HCT116 (cell line): Measurements from ENCODE around the gene UBE2V1. TPM values are rescaled to one million over a fixed set of nuclear protein-coding genes. Genes with fewer than 3 reads are reported as not detected.

Experiments used
- ATAC-seq: fragments of 200-7000 bp; cut with Tn5 transposase; 2 replicates; pipeline ENCODE4 v1.9.1; 2020; ENCODE audit warnings: mild to moderate bottlenecking, moderate library complexity
- BruUV-seq: library from RNA; stranded (reverse); fragments of 400-500 nt; replicated peaks from 2 replicates; lab custom pipeline; 2021; lab: Mats Ljungman, UMichigan
- CTCF ChIA-PET: fragments of 300-600 bp; sonication (Branson Sonifier 250); formaldehyde crosslinking; loops from one replicate; lab custom pipeline; 2021; ENCODE audit warnings: antibody characterized with exemption; lab: Charles Lee
- POLR2A ChIA-PET: fragments of 300-600, 350-600 bp; sonication (Branson Sonifier 250); formaldehyde crosslinking; loops from one replicate; lab custom pipeline; 2021; ENCODE audit warnings: antibody characterized with exemption; lab: Charles Lee
- RAD21 ChIA-PET, 2 experiments: fragments of 300-600 bp; sonication (Branson Sonifier 250); formaldehyde crosslinking; loops; one replicate each; lab custom pipeline; 2023; ENCODE audit warnings: low total read pairs in 2 of 2; ENCODE audit not compliant: uncharacterized antibody in 2 of 2, unreplicated experiment in 2 of 2, low non-redundant PET in 1 of 2; lab: Charles Lee
- DNase-seq: peaks from one replicate; pipeline ENCODE4 v3.0.0-alpha.2; 2010; ENCODE audit warnings: low read depth, low spot score
- H2AFZ ChIP-seq: fragments of 200-600 bp; shearing (Covaris generic), sonication (generic); 2 replicates; pipeline ENCODE4 v1.6.1; 2017; ENCODE audit warnings: low read depth, mixed run types, mixed read lengths, antibody characterized with exemption, low read length; ENCODE audit not compliant: poor library complexity, severe bottlenecking
- H3K27ac ChIP-seq: 2 replicates; pipeline ENCODE4 v1.5.1; 2012; ENCODE audit warnings: low read depth, low read length
- H3K27me3 ChIP-seq: fragments of 200-600 bp; sonication (generic); 2 replicates; pipeline ENCODE4 v1.6.1; 2016; ENCODE audit warnings: mixed run types, low read length, mixed read lengths; ENCODE audit not compliant: insufficient read depth
- H3K36me3 ChIP-seq, 2 experiments: fragments of 200-500 bp in 1 of 2; fragments of 200-600 bp in 1 of 2; sonication (Bioruptor generic) in 1 of 2; sonication (generic) in 1 of 2; 2 replicates each; pipeline versions ENCODE4 v1.5.1 to v1.6.1; 2014 to 2016; ENCODE audit warnings: low read length in 2 of 2, inconsistent platforms in 1 of 2, mixed read lengths in 1 of 2, mixed run types in 1 of 2; ENCODE audit not compliant: insufficient read depth in 2 of 2, control insufficient read depth in 1 of 2
- H3K4me1 ChIP-seq, 2 experiments: fragments of 200-600 bp in 1 of 2; sonication (generic) in 1 of 2; 2 replicates each; pipeline versions ENCODE4 v1.5.1 to v1.6.1; 2012 to 2017; ENCODE audit warnings: low read length in 2 of 2, inconsistent platforms in 1 of 2, mild to moderate bottlenecking in 1 of 2, mixed read lengths in 1 of 2, mixed run types in 1 of 2, moderate library complexity in 1 of 2; ENCODE audit not compliant: insufficient read depth in 2 of 2, control insufficient read depth in 1 of 2
- H3K4me2 ChIP-seq: fragments of 200-600 bp; sonication (generic); 2 replicates; pipeline ENCODE4 v1.6.1; 2017; ENCODE audit warnings: mixed run types, low read length, mixed read lengths
- H3K4me3 ChIP-seq, 2 experiments: fragments of 200-600 bp in 1 of 2; sonication (generic) in 1 of 2; replicated peaks in 1 of 2; 2 replicates each; pipeline ENCODE4 v1.5.1; 2011 to 2016; ENCODE audit warnings: low read length in 2 of 2, control low read depth in 1 of 2, low read depth in 1 of 2, mild to moderate bottlenecking in 1 of 2, mixed read lengths in 1 of 2, mixed run types in 1 of 2
- H3K79me2 ChIP-seq: fragments of 200-600 bp; sonication (generic); 2 replicates; pipeline ENCODE4 v1.6.1; 2017; ENCODE audit warnings: mild to moderate bottlenecking, mixed run types, low read length, moderate library complexity, mixed read lengths; ENCODE audit not compliant: insufficient read depth
- H3K9ac ChIP-seq: fragments of 200-600 bp; sonication (generic); 2 replicates; pipeline ENCODE4 v1.6.1; 2016; ENCODE audit warnings: low read length, mixed read lengths
- H3K9me2 ChIP-seq: fragments of 200-600 bp; sonication (generic), shearing (Covaris generic); 2 replicates; pipeline ENCODE4 v1.6.1; 2017; ENCODE audit warnings: mixed run types, mild to moderate bottlenecking, moderate library complexity; ENCODE audit not compliant: insufficient read depth
- H3K9me3 ChIP-seq, 2 experiments: fragments of 200-500 bp in 1 of 2; fragments of 200-600 bp in 1 of 2; sonication (Bioruptor generic) in 1 of 2; sonication (generic) in 1 of 2; 2 replicates each; pipeline ENCODE4 v1.6.1; 2014 to 2017; ENCODE audit warnings: low read length in 2 of 2, mixed read lengths in 2 of 2, inconsistent platforms in 1 of 2, low read depth in 1 of 2, mild to moderate bottlenecking in 1 of 2, mixed run types in 1 of 2, moderate library complexity in 1 of 2; ENCODE audit not compliant: control insufficient read depth in 1 of 2, insufficient read depth in 1 of 2
- H4K20me1 ChIP-seq: fragments of 200-600 bp; sonication (generic), shearing (Covaris generic); 2 replicates; pipeline ENCODE4 v1.6.1; 2017; ENCODE audit warnings: mixed run types, mild to moderate bottlenecking, moderate library complexity; ENCODE audit not compliant: insufficient read depth
- ATF3 ChIP-seq: IDR thresholded peaks from 2 replicates; pipeline ENCODE4 v1.6.1; 2012
- CBX3 ChIP-seq: IDR thresholded peaks from 2 replicates; pipeline ENCODE4 v1.6.1; 2012; ENCODE audit warnings: low read depth
- CTCF ChIP-seq, 3 experiments: fragments of 200-600 bp in 1 of 3; sonication (generic) in 1 of 3; IDR thresholded peaks in 2 of 3; conservative IDR thresholded peaks in 1 of 3; 2 replicates each; pipeline ENCODE4 v1.5.1; 2012 to 2017; ENCODE audit warnings: low read depth in 2 of 3, low read length in 2 of 3, antibody characterized with exemption in 1 of 3, borderline replicate concordance in 1 of 3, control low read depth in 1 of 3, mild to moderate bottlenecking in 1 of 3, mixed read lengths in 1 of 3, mixed run types in 1 of 3, moderate library complexity in 1 of 3; ENCODE audit not compliant: insufficient read depth in 1 of 3
- EGR1 ChIP-seq: IDR thresholded peaks from 2 replicates; pipeline ENCODE4 v1.6.1; 2012; ENCODE audit warnings: low read depth
- ELF1 ChIP-seq: IDR thresholded peaks from 2 replicates; pipeline ENCODE4 v1.6.1; 2012; ENCODE audit warnings: low read depth, borderline replicate concordance
- EZH2 ChIP-seq: fragments of 200-600 bp; sonication (generic); IDR thresholded peaks from 2 replicates; pipeline ENCODE4 v1.6.1; 2017; ENCODE audit warnings: antibody characterized with exemption, mixed run types
- EZH2phosphoT487 ChIP-seq: fragments of 200-600 bp; IDR thresholded peaks from 2 replicates; pipeline ENCODE4 v1.6.1; 2018; ENCODE audit warnings: antibody characterized with exemption, borderline replicate concordance
- POLR2A ChIP-seq: IDR thresholded peaks from 2 replicates; pipeline ENCODE4 v1.7.0; 2011; ENCODE audit warnings: borderline replicate concordance; ENCODE audit not compliant: insufficient read depth, insufficient read length; ENCODE audit errors: extremely low read depth
- POLR2AphosphoS5 ChIP-seq: IDR thresholded peaks from 2 replicates; pipeline ENCODE4 v1.6.1; 2011; ENCODE audit warnings: mild to moderate bottlenecking, low read depth, low read length, moderate library complexity
- SRF ChIP-seq: IDR thresholded peaks from 2 replicates; pipeline ENCODE4 v1.6.1; 2012; ENCODE audit warnings: low read depth
- ZFX ChIP-seq: fragments of 450-650 bp; IDR thresholded peaks from 2 replicates; pipeline ENCODE4 v1.6.1; 2017
- intact Hi-C: fragments of 100-400 bp; cut with micrococcal nuclease; formaldehyde crosslinking; loops from 2 replicates; pipeline ENCODE4 v1.10.0; 2022
- total RNA-seq: library from RNA; stranded (reverse); gene quantifications from one replicate; pipeline ENCODE4 v1.2.1, GENCODE V29; 2021; ENCODE audit not compliant: unreplicated experiment
- TF ChIP-seq, protein P1 (sequence below): IDR thresholded peaks from 2 replicates; pipeline ENCODE4 v1.6.1; 2012

Gene UBE2V1
- total RNA-seq, 1 experiment from 2014 or later: 114 TPM

DNA sequence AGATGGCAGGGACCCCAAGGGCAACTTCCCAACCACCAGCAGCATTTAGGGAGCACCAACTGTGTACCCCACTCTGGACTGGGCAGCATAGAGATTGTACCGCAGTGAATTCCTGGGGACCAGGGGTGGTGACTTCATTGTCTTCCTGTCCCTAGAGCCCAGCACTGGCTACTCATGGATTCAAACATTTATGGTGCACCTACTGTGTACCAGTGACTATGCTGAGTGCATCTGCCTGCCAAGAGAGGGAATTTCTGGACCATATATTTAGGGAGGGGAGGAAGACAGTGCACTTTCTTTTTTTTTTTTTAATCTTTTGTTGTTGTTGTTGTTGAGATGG, 55.3 kb downstream of the UBE2V1 start:
- no peaks in the 10 kb centered on the region for H3K27me3 ChIP-seq
- H3K4me3 ChIP-seq: no peak overlapping the region
- no peak for TF ChIP-seq CTCF (IDR thresholded peaks at IDR 0.05 in 2 of 3, conservative IDR thresholded peaks at IDR 0.05 in 1 of 3; ENCODE audit: borderline replicate concordance in 1 of 3, insufficient read depth in 1 of 3, low read depth in 2 of 3, low read length in 2 of 3)
- TF ChIP-seq EZH2phosphoT487: no peak
- no peak for TF ChIP-seq EGR1
- TF ChIP-seq EZH2: no peak
- TF ChIP-seq ELF1: no peak
- TF ChIP-seq, protein P1, sequence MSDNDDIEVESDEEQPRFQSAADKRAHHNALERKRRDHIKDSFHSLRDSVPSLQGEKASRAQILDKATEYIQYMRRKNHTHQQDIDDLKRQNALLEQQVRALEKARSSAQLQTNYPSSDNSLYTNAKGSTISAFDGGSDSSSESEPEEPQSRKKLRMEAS: no peak
- no peak for TF ChIP-seq POLR2AphosphoS5
- no peak for TF ChIP-seq ZFX
- no peak for TF ChIP-seq SRF
- no peak for TF ChIP-seq ATF3
- TF ChIP-seq POLR2A: no peak
- TF ChIP-seq CBX3: no peak
- intact Hi-C loops: no loop called here
- no peak overlapping the region for H3K9ac ChIP-seq
- no peaks in the 10 kb centered on the region for H4K20me1 ChIP-seq
- no peak for ATAC-seq
- H3K9me3 ChIP-seq: no peaks in the 10 kb centered on the region
- POLR2A ChIA-PET: no interaction called here
- DNase-seq: no peak
- no peaks in the 10 kb centered on the region for H3K36me3 ChIP-seq
- H2AFZ ChIP-seq: no peak overlapping the region
- BruUV-seq: no TSS peak
- CTCF ChIA-PET: no interaction called here
- no peaks in the 10 kb centered on the region for H3K9me2 ChIP-seq
- H3K4me1 ChIP-seq: peaks cover 7 to 10% of the 10 kb centered on the region in 2 experiments
- H3K4me2 ChIP-seq: no peak overlapping the region
- no peaks in the 10 kb centered on the region for H3K79me2 ChIP-seq
- RAD21 ChIA-PET: no interaction called here
- H3K27ac ChIP-seq: no peak overlapping the region
